ENCODE measurements around the gene C1orf167.

C1orf167 gene

GRCh38 chr1:11807133-11807532 lies 45.1 kb downstream of the C1orf167 start:
- H3K27ac ChIP-seq (ENCODE audit: low read depth, low read length) = peak overlapping the region; percentile 83
- peak overlapping the region in 1 of 2 donors; percentile 98 for H3K4me3 ChIP-seq (ENCODE audit: low read depth in 1 of 2, low read length in 2 of 2)
- H3K4me1 ChIP-seq (ENCODE audit: insufficient read depth, low read length) = peaks cover 35% of the 10 kb centered on the region
- H3K9me3 ChIP-seq (ENCODE audit: low read length) = no peaks in the 10 kb centered on the region
- peak overlapping the region; percentile 72 for H3K9ac ChIP-seq (ENCODE audit: low read length)
- peaks cover 12% of the 10 kb centered on the region for H3K36me3 ChIP-seq (ENCODE audit: insufficient read depth, low read length)
- H3K27me3 ChIP-seq (ENCODE audit: control insufficient read depth in 1 of 2, insufficient read depth in 2 of 2, low read length in 2 of 2) = no peaks in the 10 kb centered on the region

DNA sequence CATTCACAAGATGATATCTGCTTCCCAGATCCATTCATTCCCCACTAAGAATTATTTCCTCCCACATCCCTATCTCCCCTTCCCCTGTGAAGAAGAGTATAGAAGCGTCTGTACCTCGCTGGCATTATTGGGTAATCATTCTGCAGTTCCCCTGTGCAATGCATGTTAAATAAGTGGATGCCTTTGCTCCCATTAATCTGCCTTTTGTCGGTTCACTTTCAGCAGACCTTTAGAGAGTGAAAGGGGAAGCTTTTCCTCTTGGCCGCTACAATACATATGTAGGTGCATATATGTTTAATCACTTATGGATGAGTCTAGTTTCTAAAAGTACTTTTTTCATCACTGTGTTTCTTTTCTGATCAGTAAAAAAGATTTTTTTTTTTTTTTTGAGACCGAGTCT lies 51.0 kb downstream of the C1orf167 start:
- H3K27ac ChIP-seq (ENCODE audit: low read depth, low read length) = no peak overlapping the region
- no peak overlapping the region for H3K4me3 ChIP-seq (ENCODE audit: low read depth in 1 of 2, low read length in 2 of 2)
- no peaks in the 10 kb centered on the region for H3K27me3 ChIP-seq (ENCODE audit: control insufficient read depth in 1 of 2, insufficient read depth in 2 of 2, low read length in 2 of 2)
- peaks cover 47% of the 10 kb centered on the region for H3K36me3 ChIP-seq (ENCODE audit: insufficient read depth, low read length)
- no peaks in the 10 kb centered on the region for H3K4me1 ChIP-seq (ENCODE audit: insufficient read depth, low read length)
- H3K9me3 ChIP-seq (ENCODE audit: low read length) = no peaks in the 10 kb centered on the region
- no peak overlapping the region for H3K9ac ChIP-seq (ENCODE audit: low read length)

DNA sequence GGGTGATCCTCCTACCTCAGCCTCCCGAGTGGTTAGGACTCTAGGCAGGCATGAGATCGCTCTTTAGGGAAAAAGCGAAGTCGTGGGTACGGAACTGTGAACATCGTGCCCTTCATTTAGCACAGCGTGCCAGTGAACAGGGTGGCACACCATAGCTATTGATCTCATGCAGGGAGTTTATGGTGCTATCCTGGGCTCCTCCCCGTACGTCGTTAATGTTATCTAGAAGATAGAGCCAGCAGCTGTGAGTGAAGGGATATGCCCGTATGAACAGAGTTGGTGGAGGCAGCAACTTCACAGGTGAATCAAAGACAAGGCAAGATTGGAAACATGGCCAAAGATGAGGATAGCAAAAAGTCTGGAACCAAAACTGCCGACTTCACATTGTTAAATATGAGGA lies 55.2 kb downstream of the C1orf167 start:
- H3K27ac ChIP-seq (ENCODE audit: low read depth, low read length) = no peak overlapping the region
- no peak overlapping the region for H3K9ac ChIP-seq (ENCODE audit: low read length)
- H3K9me3 ChIP-seq (ENCODE audit: low read length) = no peaks in the 10 kb centered on the region
- H3K4me1 ChIP-seq (ENCODE audit: insufficient read depth, low read length) = no peaks in the 10 kb centered on the region
- H3K36me3 ChIP-seq (ENCODE audit: insufficient read depth, low read length) = peaks cover 59% of the 10 kb centered on the region
- H3K4me3 ChIP-seq (ENCODE audit: low read depth in 1 of 2, low read length in 2 of 2) = no peak overlapping the region
- H3K27me3 ChIP-seq (ENCODE audit: control insufficient read depth in 1 of 2, insufficient read depth in 2 of 2, low read length in 2 of 2) = no peaks in the 10 kb centered on the region

DNA sequence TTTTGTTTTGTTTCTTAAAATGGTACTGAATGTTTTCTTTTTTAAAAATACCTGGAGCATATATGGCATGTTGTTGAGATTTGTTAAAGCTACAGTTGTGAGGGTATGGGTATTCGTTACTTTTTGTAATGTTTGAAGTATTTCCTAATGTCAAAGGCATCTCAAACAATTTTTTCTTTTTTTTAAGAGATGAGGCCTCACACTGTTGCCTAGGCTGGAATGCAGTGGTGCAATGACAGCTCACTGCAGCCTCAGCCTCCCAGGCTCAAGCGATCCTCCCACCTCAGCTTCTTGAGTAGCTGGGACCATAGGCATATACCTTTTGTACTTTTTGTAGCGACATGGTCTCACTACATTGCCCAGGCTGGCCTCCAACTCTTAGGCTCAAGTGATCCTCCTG lies 60.1 kb downstream of the C1orf167 start:
- Histone ChIP-seq H3K9ac (ENCODE audit: low read length) (no peak overlapping the region), H3K4me3 (ENCODE audit: low read depth in 1 of 2, low read length in 2 of 2) (no peak overlapping the region), H3K9me3 (ENCODE audit: low read length) (no peaks in the 10 kb centered on the region), H3K4me1 (ENCODE audit: insufficient read depth, low read length) (no peaks in the 10 kb centered on the region), H3K36me3 (ENCODE audit: insufficient read depth, low read length) (peaks cover 76% of the 10 kb centered on the region), H3K27me3 (ENCODE audit: control insufficient read depth in 1 of 2, insufficient read depth in 2 of 2, low read length in 2 of 2) (no peaks in the 10 kb centered on the region), H3K27ac (ENCODE audit: low read depth, low read length) (no peak overlapping the region)

- Histone ChIP-seq H3K4me3 (ENCODE audit: low read depth in 1 of 2, low read length in 2 of 2) (no peak overlapping the region), H3K36me3 (ENCODE audit: insufficient read depth, low read length) (peaks cover 79% of the 10 kb centered on the region), H3K9me3 (ENCODE audit: low read length) (no peaks in the 10 kb centered on the region), H3K27me3 (ENCODE audit: control insufficient read depth in 1 of 2, insufficient read depth in 2 of 2, low read length in 2 of 2) (no peaks in the 10 kb centered on the region), H3K27ac (ENCODE audit: low read depth, low read length) (no peak overlapping the region), H3K9ac (ENCODE audit: low read length) (no peak overlapping the region), H3K4me1 (ENCODE audit: insufficient read depth, low read length) (no peaks in the 10 kb centered on the region)
Observed at GRCh38 chr1:11823366-11824137, 61.6 kb downstream of the C1orf167 start.

- Histone ChIP-seq H3K4me1 (ENCODE audit: insufficient read depth, low read length) (no peaks in the 10 kb centered on the region), H3K4me3 (ENCODE audit: low read depth in 1 of 2, low read length in 2 of 2) (no peak overlapping the region), H3K9me3 (ENCODE audit: low read length) (no peaks in the 10 kb centered on the region), H3K27ac (ENCODE audit: low read depth, low read length) (no peak overlapping the region), H3K27me3 (ENCODE audit: control insufficient read depth in 1 of 2, insufficient read depth in 2 of 2, low read length in 2 of 2) (no peaks in the 10 kb centered on the region), H3K36me3 (ENCODE audit: insufficient read depth, low read length) (peaks cover 79% of the 10 kb centered on the region), H3K9ac (ENCODE audit: low read length) (no peak overlapping the region)
Observed at GRCh38 chr1:11825131-11825530, 63.1 kb downstream of the C1orf167 start.

GRCh38 chr1:11826946-11827345 lies 65.0 kb downstream of the C1orf167 start:
- H3K36me3 ChIP-seq (ENCODE audit: insufficient read depth, low read length) = peaks cover 77% of the 10 kb centered on the region
- no peak overlapping the region for H3K9ac ChIP-seq (ENCODE audit: low read length)
- H3K9me3 ChIP-seq (ENCODE audit: low read length) = no peaks in the 10 kb centered on the region
- no peaks in the 10 kb centered on the region for H3K4me1 ChIP-seq (ENCODE audit: insufficient read depth, low read length)
- no peak overlapping the region for H3K27ac ChIP-seq (ENCODE audit: low read depth, low read length)
- no peak overlapping the region for H3K4me3 ChIP-seq (ENCODE audit: low read depth in 1 of 2, low read length in 2 of 2)
- H3K27me3 ChIP-seq (ENCODE audit: control insufficient read depth in 1 of 2, insufficient read depth in 2 of 2, low read length in 2 of 2) = no peaks in the 10 kb centered on the region

DNA sequence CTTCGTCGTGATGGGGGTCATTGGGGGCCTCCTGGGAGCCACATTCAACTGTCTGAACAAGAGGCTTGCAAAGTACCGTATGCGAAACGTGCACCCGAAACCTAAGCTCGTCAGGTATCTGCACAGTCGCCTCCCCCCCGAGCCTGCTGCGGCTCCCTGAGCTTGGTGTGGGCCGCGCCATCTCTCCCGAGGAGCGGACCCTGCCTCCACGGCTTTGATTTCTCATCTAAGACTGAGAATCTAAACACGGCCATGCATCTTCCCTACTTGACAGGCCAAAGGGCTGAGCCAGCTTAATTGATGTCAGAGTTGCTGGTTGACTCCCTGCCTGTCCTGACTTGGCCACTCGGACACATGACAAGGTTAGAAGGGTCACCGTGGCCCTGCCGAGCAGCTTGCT lies 66.5 kb downstream of the C1orf167 start:
- Histone ChIP-seq H3K36me3 (ENCODE audit: insufficient read depth, low read length) (peaks cover 82% of the 10 kb centered on the region), H3K9me3 (ENCODE audit: low read length) (no peaks in the 10 kb centered on the region), H3K27ac (ENCODE audit: low read depth, low read length) (no peak overlapping the region), H3K4me3 (ENCODE audit: low read depth in 1 of 2, low read length in 2 of 2) (no peak overlapping the region), H3K4me1 (ENCODE audit: insufficient read depth, low read length) (no peaks in the 10 kb centered on the region), H3K9ac (ENCODE audit: low read length) (no peak overlapping the region), H3K27me3 (ENCODE audit: control insufficient read depth in 1 of 2, insufficient read depth in 2 of 2, low read length in 2 of 2) (no peaks in the 10 kb centered on the region)

DNA sequence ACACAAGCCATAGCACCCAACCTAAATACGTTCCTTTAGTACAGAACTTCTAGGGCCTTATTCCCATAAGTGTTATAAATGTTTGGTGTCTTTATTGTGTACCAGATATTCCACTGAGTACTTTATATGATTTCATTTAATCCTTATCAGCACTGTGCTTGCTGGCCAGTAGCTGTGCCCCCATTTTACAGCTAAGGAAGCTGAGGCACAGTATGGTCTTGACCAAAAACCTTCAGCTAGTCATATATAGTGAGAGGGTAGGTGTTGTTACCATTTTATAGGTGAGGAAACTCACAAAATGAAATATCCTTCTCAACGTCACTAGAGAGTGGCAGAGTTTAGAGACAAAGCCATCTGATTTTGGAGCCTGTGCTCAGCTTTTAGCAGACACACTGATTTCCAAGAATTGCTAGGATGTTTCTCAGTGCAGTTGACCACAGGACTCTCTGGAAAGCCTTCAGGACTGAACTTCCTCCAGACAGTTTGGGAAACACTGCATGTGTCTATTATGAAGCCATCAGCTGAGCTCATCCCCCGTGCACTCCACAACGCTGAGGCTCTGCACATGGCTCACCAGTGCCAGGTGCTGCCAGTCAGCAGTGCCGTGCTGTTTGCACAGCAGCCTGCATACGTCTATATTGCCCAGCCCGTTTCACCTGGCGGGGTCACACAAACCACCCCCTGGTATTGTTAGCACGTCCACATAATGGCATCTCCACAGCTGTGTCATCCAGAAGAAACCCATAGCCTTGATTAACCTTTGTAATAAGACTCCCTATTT lies 70.1 kb downstream of the C1orf167 start:
- no peaks in the 10 kb centered on the region for H3K9me3 ChIP-seq (ENCODE audit: low read length)
- H3K9ac ChIP-seq (ENCODE audit: low read length) = no peak overlapping the region
- no peaks in the 10 kb centered on the region for H3K27me3 ChIP-seq (ENCODE audit: control insufficient read depth in 1 of 2, insufficient read depth in 2 of 2, low read length in 2 of 2)
- H3K27ac ChIP-seq (ENCODE audit: low read depth, low read length) = no peak overlapping the region
- H3K4me3 ChIP-seq (ENCODE audit: low read depth in 1 of 2, low read length in 2 of 2) = no peak overlapping the region
- H3K36me3 ChIP-seq (ENCODE audit: insufficient read depth, low read length) = peaks cover 82% of the 10 kb centered on the region
- no peaks in the 10 kb centered on the region for H3K4me1 ChIP-seq (ENCODE audit: insufficient read depth, low read length)

GRCh38 chr1:11833497-11833896 lies 71.5 kb downstream of the C1orf167 start:
- no peak overlapping the region for H3K27ac ChIP-seq (ENCODE audit: low read depth, low read length)
- H3K36me3 ChIP-seq (ENCODE audit: insufficient read depth, low read length) = peaks cover 84% of the 10 kb centered on the region
- H3K27me3 ChIP-seq (ENCODE audit: control insufficient read depth in 1 of 2, insufficient read depth in 2 of 2, low read length in 2 of 2) = no peaks in the 10 kb centered on the region
- H3K9me3 ChIP-seq (ENCODE audit: low read length) = no peaks in the 10 kb centered on the region
- no peak overlapping the region for H3K4me3 ChIP-seq (ENCODE audit: low read depth in 1 of 2, low read length in 2 of 2)
- H3K4me1 ChIP-seq (ENCODE audit: insufficient read depth, low read length) = no peaks in the 10 kb centered on the region
- no peak overlapping the region for H3K9ac ChIP-seq (ENCODE audit: low read length)

DNA sequence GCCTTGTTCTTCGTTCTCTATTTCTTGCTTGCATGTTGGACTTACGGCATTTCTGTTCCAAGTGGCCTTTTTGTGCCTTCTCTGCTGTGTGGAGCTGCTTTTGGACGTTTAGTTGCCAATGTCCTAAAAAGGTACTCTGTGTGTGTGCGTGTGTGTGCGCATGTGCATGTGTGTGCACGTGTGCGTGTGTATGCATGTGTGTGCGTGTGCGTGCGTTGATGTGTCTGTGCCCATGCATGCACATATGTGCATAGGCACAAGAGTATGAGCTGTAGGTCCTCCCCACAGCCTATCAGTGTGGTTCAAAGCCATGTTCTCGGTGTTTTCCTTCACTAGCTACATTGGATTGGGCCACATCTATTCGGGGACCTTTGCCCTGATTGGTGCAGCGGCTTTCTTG lies 71.9 kb downstream of the C1orf167 start:
- Histone ChIP-seq H3K27me3 (ENCODE audit: control insufficient read depth in 1 of 2, insufficient read depth in 2 of 2, low read length in 2 of 2) (no peaks in the 10 kb centered on the region), H3K9ac (ENCODE audit: low read length) (no peak overlapping the region)

More for the DNA sequence above, 71.9 kb downstream of the C1orf167 start:
- H3K9me3 ChIP-seq (ENCODE audit: low read length) = no peaks in the 10 kb centered on the region
- peaks cover 83% of the 10 kb centered on the region for H3K36me3 ChIP-seq (ENCODE audit: insufficient read depth, low read length)
- no peak overlapping the region for H3K4me3 ChIP-seq (ENCODE audit: low read depth in 1 of 2, low read length in 2 of 2)
- no peak overlapping the region for H3K27ac ChIP-seq (ENCODE audit: low read depth, low read length)
- H3K4me1 ChIP-seq (ENCODE audit: insufficient read depth, low read length) = no peaks in the 10 kb centered on the region
